Middle frontal gyrus (tissue), 1 donor: ENCODE measurements around the gene TEX35.
"Not testable (repeated sequence)": the region's sequence is repeated elsewhere in the genome, so short reads cannot be mapped to it uniquely, and the experiment has no call there.

ENCODE experiments used
- DNase-seq: peaks from one replicate; pipeline ENCODE4 v3.0.0-alpha.2; 2015; ENCODE audit warnings: low spot score; ENCODE audit errors: extremely low spot score

TEX35 gene

GRCh38 chr1:178540646-178541045, 27.7 kb downstream of the TEX35 start:
- peak; percentile 52 for DNase-seq

- no peak for DNase-seq
Measured at GRCh38 chr1:178541379-178541778, 28.5 kb downstream of the TEX35 start.

DNA sequence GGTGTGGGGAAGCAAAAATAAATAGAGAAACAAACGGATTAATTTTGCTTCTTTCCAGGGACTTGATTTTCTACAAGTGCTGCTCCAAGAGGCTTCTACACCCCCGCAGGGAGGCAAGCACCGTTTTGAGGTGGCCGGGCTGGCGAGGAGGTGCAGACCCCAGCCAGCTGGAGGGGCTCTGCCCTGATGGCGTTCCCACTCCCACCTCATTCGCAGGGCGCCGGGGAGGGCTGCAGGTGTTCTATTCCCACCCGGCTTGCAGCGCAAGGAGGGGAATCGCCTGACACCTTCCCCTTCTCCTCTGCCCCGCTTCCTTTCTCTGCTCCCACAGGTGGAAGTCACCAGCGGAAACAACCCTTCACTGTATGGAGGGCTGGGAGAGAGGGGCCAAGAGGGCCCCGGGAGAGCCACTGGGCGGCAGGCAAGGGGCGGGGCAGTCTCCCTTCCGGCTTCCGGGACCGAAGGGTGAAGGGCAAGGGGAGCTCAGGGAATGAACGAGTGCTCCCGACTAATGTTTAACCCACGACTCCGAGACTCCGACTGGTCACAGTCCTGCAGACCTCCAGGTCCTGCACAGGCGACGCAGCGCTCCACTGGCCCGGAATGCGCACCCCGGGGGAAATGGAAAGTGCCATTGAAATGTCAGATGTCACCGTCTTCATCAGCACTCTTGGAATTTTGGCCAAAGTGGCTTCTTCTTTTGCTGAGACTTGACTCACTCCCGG, 29.1 kb downstream of the TEX35 start:
- DNase-seq, result no peak

- DNase-seq, result peak; percentile 65
Measured at GRCh38 chr1:178542554-178543289, 29.8 kb downstream of the TEX35 start.

DNA sequence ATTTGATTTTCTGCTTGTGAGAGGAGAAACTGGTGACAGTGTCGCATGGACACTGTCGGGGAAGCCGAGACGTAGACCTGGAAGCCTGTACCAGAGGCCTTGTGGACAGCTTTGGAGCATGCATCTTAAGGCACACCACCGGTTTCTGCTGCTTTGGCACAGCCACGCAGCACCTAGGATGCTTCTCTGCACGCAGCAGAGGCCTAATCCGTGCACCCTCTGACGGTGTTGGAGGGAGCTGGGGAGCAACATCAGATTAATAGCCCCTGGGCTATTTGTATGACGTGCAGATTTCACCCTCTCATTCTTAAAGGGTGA, 30.3 kb downstream of the TEX35 start:
- DNase-seq, result no peak

GRCh38 chr1:178544531-178544930, 31.6 kb downstream of the TEX35 start:
- DNase-seq, result no peak

GRCh38 chr1:178548108-178548507, 35.2 kb downstream of the TEX35 start:
- DNase-seq, result no peak

DNA sequence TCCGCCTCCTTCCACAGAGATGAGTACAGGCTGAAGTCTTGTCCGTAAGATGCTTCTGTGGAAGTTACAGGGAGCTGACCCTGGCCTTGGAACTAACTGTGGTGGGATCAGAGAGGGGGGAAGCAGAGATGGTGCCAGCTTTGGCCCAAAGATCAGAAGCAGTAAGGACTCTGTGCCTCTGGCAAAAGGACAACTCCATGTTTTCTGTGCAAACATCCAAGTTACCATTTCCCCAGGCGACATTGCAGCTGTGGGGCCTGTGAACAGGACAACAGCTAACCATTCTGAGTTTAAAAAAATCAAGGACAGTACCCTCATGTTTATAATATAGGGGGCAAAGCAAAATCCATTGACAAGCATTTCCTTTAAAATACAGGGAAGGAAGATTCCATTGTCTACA, 38.4 kb downstream of the TEX35 start:
- no peak for DNase-seq

DNA sequence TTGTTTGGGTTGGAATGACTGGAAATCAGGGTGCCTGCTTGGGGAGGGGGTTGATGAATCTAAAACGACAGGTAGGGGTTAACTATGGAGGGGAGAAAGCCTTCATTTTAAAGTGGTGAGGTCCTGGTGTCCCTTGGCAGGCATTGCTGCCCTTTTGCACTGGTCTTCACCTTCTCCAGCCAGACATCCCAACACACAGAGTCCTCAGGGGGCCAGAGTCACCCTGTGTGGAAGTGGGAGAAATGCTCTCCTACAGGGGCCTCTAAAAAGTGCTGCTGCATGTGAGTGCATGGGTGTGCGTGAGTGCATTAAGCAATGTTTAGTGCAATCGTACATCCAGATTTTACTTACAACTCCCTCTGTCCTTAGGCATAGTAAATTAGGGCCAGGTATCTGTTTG, 39.0 kb downstream of the TEX35 start:
- DNase-seq, result no peak

DNA sequence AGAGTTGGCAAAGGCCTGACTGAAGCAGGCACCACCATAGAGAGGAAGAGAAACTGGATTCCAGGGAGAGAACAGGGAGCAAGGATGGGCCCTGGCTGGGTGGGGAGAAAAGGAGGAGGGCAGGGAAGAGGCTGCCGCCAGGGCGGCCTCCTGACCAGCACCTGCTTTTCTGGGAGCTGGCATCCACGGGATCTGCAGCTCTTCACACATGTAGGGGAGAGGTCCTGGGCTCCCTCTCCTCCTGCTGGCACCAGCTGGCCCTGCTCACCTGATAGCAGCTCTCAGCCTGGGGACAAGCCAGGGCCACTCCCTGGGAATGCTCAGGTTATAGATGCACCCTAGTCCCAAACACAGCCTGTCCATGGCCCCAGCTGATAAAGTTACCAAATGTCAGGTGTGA, 39.9 kb downstream of the TEX35 start:
- no peak for DNase-seq

DNA sequence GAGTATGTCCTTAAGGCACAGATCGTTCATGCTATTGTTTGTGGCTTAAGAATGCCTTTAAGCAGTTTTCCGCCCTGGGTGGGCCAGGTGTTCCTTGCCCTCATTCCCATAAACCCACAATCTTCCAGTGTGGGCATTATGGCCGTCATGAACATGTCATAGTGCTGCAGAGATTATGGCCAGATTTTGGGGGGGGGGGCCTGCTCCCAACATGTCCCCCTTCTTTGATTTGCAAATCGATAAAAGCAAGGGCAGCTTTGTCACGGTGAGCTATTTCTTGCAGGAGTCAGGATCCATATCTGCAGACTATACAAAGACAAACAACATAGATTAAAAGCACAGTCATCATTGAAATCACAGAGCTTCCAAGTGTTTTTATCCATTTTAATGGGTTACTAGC, 41.4 kb downstream of the TEX35 start:
- DNase-seq, result not testable (repeated sequence)

- DNase-seq, result not testable (repeated sequence)
Measured at GRCh38 chr1:178555613-178556012, 42.7 kb downstream of the TEX35 start.

- not testable (repeated sequence) for DNase-seq
Measured at GRCh38 chr1:178558816-178559215, 45.9 kb downstream of the TEX35 start.

GRCh38 chr1:178560871-178561376, 48.0 kb downstream of the TEX35 start:
- DNase-seq, result no peak

- no peak for DNase-seq
Measured at GRCh38 chr1:178563099-178563820, 50.4 kb downstream of the TEX35 start.

DNA sequence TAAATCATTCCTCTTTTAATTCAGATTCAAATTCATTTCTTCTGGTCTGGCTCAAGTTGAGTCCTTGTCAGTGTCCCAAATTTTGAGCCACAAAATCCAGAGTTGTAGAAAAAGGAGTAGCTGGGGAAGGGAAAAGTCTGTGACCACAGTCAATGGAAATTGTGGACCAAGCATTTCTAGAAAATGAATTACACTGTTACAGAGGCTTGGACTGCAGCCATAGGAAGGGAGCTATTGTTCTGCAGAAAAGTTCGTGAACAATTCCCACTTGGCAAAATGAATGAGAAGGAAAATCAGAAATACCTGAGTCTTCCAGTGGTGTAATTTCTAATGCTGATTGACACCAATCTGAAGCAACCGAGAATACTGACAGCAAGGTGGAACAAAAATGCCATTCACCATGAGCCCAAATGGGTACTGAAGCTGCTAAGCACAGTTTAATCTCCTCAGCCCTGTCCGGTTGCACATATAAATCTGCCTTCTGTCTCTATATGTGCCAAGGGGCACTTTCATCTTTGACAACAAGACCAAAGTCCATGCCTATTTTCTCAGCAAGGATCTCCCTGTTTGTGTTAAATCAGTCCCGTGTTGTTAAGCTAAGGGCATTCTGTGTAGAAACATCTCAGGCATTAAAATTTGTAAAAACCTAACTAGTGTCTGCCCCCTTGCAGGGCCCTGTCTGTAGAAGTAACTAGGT, 51.3 kb downstream of the TEX35 start:
- no peak for DNase-seq

GRCh38 chr1:178564783-178565180, 51.9 kb downstream of the TEX35 start:
- no peak for DNase-seq

- no peak for DNase-seq
Measured at GRCh38 chr1:178565586-178565985, 52.7 kb downstream of the TEX35 start.

GRCh38 chr1:178566187-178566586, 53.3 kb downstream of the TEX35 start:
- no peak for DNase-seq

- no peak for DNase-seq
Measured at GRCh38 chr1:178571807-178572206, 58.9 kb downstream of the TEX35 start.
